Measurements from ENCODE around the gene WDR26. TPM values are rescaled to one million over a fixed set of nuclear protein-coding genes. Genes with fewer than 3 reads are reported as not detected.

WDR26 gene
- total and polyA plus RNA-seq, 9 of the 15 experiments (the other 6 are each of a cell fraction or from before 2014, with no cell fraction given): 11.5 to 66.0 (median 39.8) TPM

GRCh38 chr1:224380003-224380402 is 54.6 kb downstream of the WDR26 start (continued):
- no peak for TF ChIP-seq ZBTB34 (CRISPR knock-in tag; IDR thresholded peaks at IDR 0.05)
- no peak for TF ChIP-seq ZNF75A (CRISPR knock-in tag; IDR thresholded peaks at IDR 0.05)
- TF ChIP-seq EGR1 (conservative IDR thresholded peaks at IDR 0.05): peak; percentile 24
- TF ChIP-seq ATF1 (CRISPR knock-in tag; IDR thresholded peaks at IDR 0.05): no peak
- no peak for TF ChIP-seq ATF1 (tag; IDR thresholded peaks at IDR 0.05)

- ChIA-PET POLR2A (interaction anchor here (1.1 to 1.9 kb wide), 5 partner anchors 9 to 37 kb away, joined by 3 to 9 read pairs (median 3); no protein-coding TSS in a partner anchor), CTCF (ENCODE audit: low intra/inter-chr PET ratio) (no interaction called here)
- Histone ChIP-seq H3K4me3 (no peak overlapping the region), H4K20me1 (replicated peaks; ENCODE audit: control insufficient read depth, insufficient read depth, low read length) (no peaks in the 10 kb centered on the region), H3K9me1 (ENCODE audit: control insufficient read depth, insufficient read depth, low read length) (no peaks in the 10 kb centered on the region), H3K4me2 (ENCODE audit: insufficient read depth, low read length) (no peak overlapping the region), H3K27me3 (ENCODE audit: control insufficient read depth in 2 of 2, insufficient read depth in 2 of 2, low read length in 2 of 2) (no peaks in the 10 kb centered on the region), H3K79me2 (ENCODE audit: control insufficient read depth, insufficient read depth, low read length) (no peaks in the 10 kb centered on the region), H3K9me3 (replicated peaks; ENCODE audit: control insufficient read depth, insufficient read depth, low read depth, low read length) (no peaks in the 10 kb centered on the region), H2AFZ (ENCODE audit: low read depth, low read length) (no peak overlapping the region), H3K4me1 (replicated peaks in 1 of 2; ENCODE audit: control insufficient read depth in 2 of 2, insufficient read depth in 2 of 2, low read length in 2 of 2) (peaks cover 0 to 8% of the 10 kb centered on the region in 2 experiments; a peak in 1 of 5 replicates), H3K9ac (ENCODE audit: insufficient read depth in 1 of 2, low read depth in 2 of 2, low read length in 2 of 2) (no peak overlapping the region), H3K36me3 (ENCODE audit: control insufficient read depth, insufficient read depth, low read length) (peaks cover 34% of the 10 kb centered on the region), H3K27ac (ENCODE audit: extremely low read depth, low read depth, low read length) (no peak overlapping the region)
- intact Hi-C loops (cut with micrococcal nuclease) (no loop called here), in situ Hi-C loops (cut with MboI) (no loop called here)
- ATAC-seq: no peak
- FAIRE-seq: peak; percentile 19
- DNase-seq (ENCODE audit: extremely low read depth in 1 of 4, low spot score in 3 of 4): no peak
- TF ChIP-seq ZNF3 (CRISPR knock-in tag; IDR thresholded peaks at IDR 0.05) (peak; percentile 93), RBM25 (IDR thresholded peaks at IDR 0.05; ENCODE audit: low read depth, low read length, severe bottlenecking) (peak; percentile 43), REST (IDR thresholded peaks at IDR 0.05; ENCODE audit: borderline replicate concordance) (no peak), REST (CRISPR knock-in tag; IDR thresholded peaks at IDR 0.05; ENCODE audit: low read depth) (no peak)
- no TSS peak for BruUV-seq (replicated peaks)
- 86% methylated on average over 7 of the region's 7 CpGs for WGBS (ENCODE audit: insufficient coverage, low coverage, missing lambda C conversion rate)
These were observed 55.6 kb downstream of the WDR26 start for GRCh38 chr1:224378855-224379631.

Data from K562 (cell line).